ENCODE data around the gene SKI. TPM values are rescaled to one million over a fixed set of nuclear protein-coding genes. Genes with fewer than 3 reads are reported as not detected.

SKI gene
- polyA plus RNA-seq, 3 donors = 0.20 to 6.6 (median 0.25) TPM

GRCh38 chr1:2274929-2275475, 46.9 kb downstream of the SKI start:
- no peak for DNase-seq
- H3K79me2 ChIP-seq (ENCODE audit: insufficient read depth, low read length) = peaks cover 68% of the 10 kb centered on the region
- no peak overlapping the region for H3K4me2 ChIP-seq (replicated peaks; ENCODE audit: extremely low read depth, low read length, poor library complexity, severe bottlenecking)
- H3K4me1 ChIP-seq (ENCODE audit: control insufficient read depth in 1 of 2, insufficient read depth in 2 of 2, low read length in 2 of 2) = peaks cover 29 to 37% of the 10 kb centered on the region in 2 donors
- peaks cover 0 to 3% of the 10 kb centered on the region in 2 donors for H3K9me3 ChIP-seq (replicated peaks in 1 of 2; ENCODE audit: control insufficient read depth in 1 of 2, insufficient read depth in 1 of 2, low read length in 2 of 2)
- TF ChIP-seq CTCF (IDR thresholded peaks at IDR 0.05) = no peak
- intact Hi-C loops (cut with micrococcal nuclease) = no loop called here
- H3K27me3 ChIP-seq (ENCODE audit: control insufficient read depth in 2 of 2, insufficient read depth in 2 of 2, low read length in 2 of 2) = no peaks in the 10 kb centered on the region
- peaks cover 100% of the 10 kb centered on the region for H4K20me1 ChIP-seq (ENCODE audit: insufficient read depth, low read length)
- no peak overlapping the region for H3K9ac ChIP-seq (ENCODE audit: insufficient read depth, low read length, poor library complexity, severe bottlenecking)
- H3K27ac ChIP-seq (ENCODE audit: low read depth in 1 of 2, low read length in 2 of 2) = no peak overlapping the region
- Mint-ChIP-seq H3K9me3 (peaks cover 0 to 18% (median 8%) of the 10 kb centered on the region in 7 donors), H3K36me3 (peaks cover 17 to 26% of the 10 kb centered on the region in 2 donors), H3K27ac (peak overlapping the region in 1 of 7 donors; percentile 32), H3K27me3 (ENCODE audit: low read depth in 3 of 3) (peaks cover 6 to 10% (median 7%) of the 10 kb centered on the region in 3 donors), H3K4me3 (no peak overlapping the region), H3K4me1 (peaks cover 47% of the 10 kb centered on the region)
- WGBS (ENCODE audit: insufficient coverage) = 84% methylated on average over 14 of the region's 21 CpGs
- H2AFZ ChIP-seq (ENCODE audit: insufficient read depth, low read depth, low read length, poor library complexity, severe bottlenecking) = no peak overlapping the region
- H3K4me3 ChIP-seq (replicated peaks in 1 of 3; ENCODE audit: low read depth in 2 of 3, low read length in 3 of 3) = no peak overlapping the region
- peaks cover 5 to 11% of the 10 kb centered on the region in 2 donors for H3K36me3 ChIP-seq (replicated peaks in 1 of 2; ENCODE audit: control insufficient read depth in 1 of 2, insufficient read depth in 2 of 2, low read length in 2 of 2)

- H3K36me3 Mint-ChIP-seq = peaks cover 17 to 30% of the 10 kb centered on the region in 2 donors
- H3K79me2 ChIP-seq (ENCODE audit: insufficient read depth, low read length) = peaks cover 58% of the 10 kb centered on the region
- H3K36me3 ChIP-seq (replicated peaks in 1 of 2; ENCODE audit: control insufficient read depth in 1 of 2, insufficient read depth in 2 of 2, low read length in 2 of 2) = peaks cover 5 to 11% of the 10 kb centered on the region in 2 donors
- DNase-seq = peak in 1 of 3 donors; percentile 40
- H3K4me2 ChIP-seq (replicated peaks; ENCODE audit: extremely low read depth, low read length, poor library complexity, severe bottlenecking) = no peak overlapping the region
- no peak for TF ChIP-seq CTCF (IDR thresholded peaks at IDR 0.05)
- no peak overlapping the region for H3K27ac ChIP-seq (ENCODE audit: low read depth in 1 of 2, low read length in 2 of 2)
- H3K27me3 ChIP-seq (ENCODE audit: control insufficient read depth in 2 of 2, insufficient read depth in 2 of 2, low read length in 2 of 2) = no peaks in the 10 kb centered on the region
- no peak overlapping the region for H3K4me3 Mint-ChIP-seq
- H3K4me1 Mint-ChIP-seq = peaks cover 47% of the 10 kb centered on the region
- peaks cover 6 to 10% (median 7%) of the 10 kb centered on the region in 3 donors for H3K27me3 Mint-ChIP-seq (ENCODE audit: low read depth in 3 of 3)
- no peak overlapping the region for H3K9ac ChIP-seq (ENCODE audit: insufficient read depth, low read length, poor library complexity, severe bottlenecking)
- peaks cover 0 to 3% of the 10 kb centered on the region in 2 donors for H3K9me3 ChIP-seq (replicated peaks in 1 of 2; ENCODE audit: control insufficient read depth in 1 of 2, insufficient read depth in 1 of 2, low read length in 2 of 2)
- intact Hi-C loops (cut with micrococcal nuclease) = no loop called here
- H4K20me1 ChIP-seq (ENCODE audit: insufficient read depth, low read length) = peaks cover 95% of the 10 kb centered on the region
- 11% methylated on average over 5 of the region's 14 CpGs for WGBS (ENCODE audit: insufficient coverage)
- H3K4me3 ChIP-seq (replicated peaks in 1 of 3; ENCODE audit: low read depth in 2 of 3, low read length in 3 of 3) = no peak overlapping the region
- H3K4me1 ChIP-seq (ENCODE audit: control insufficient read depth in 1 of 2, insufficient read depth in 2 of 2, low read length in 2 of 2) = peaks cover 29 to 37% of the 10 kb centered on the region in 2 donors
- peaks cover 0 to 24% (median 11%) of the 10 kb centered on the region in 7 donors for H3K9me3 Mint-ChIP-seq
- no peak overlapping the region for H2AFZ ChIP-seq (ENCODE audit: insufficient read depth, low read depth, low read length, poor library complexity, severe bottlenecking)
- H3K27ac Mint-ChIP-seq = no peak overlapping the region
These were observed 47.8 kb downstream of the SKI start for GRCh38 chr1:2275796-2276536.

Data from CD14-positive monocyte (primary cell).